Daoy (cell line): ENCODE measurements around the gene CT45A5. TPM values are rescaled to one million over a fixed set of nuclear protein-coding genes. Genes with fewer than 3 reads are reported as not detected.
"Not testable (repeated sequence)": the region's sequence is repeated elsewhere in the genome, so short reads cannot be mapped to it uniquely, and the experiment has no call there.

Source experiments
- DNase-seq: peaks from one replicate; pipeline ENCODE4 v3.0.0-alpha.2; 2015; ENCODE audit warnings: low read depth
- total RNA-seq: library from RNA; depleted of rRNA; stranded (reverse); fragments of >200 nt; shearing (Covaris generic); gene quantifications from 2 replicates; pipeline ENCODE4 v1.2.3, GENCODE V29; 2014; rRNA removed

The CT45A5 gene
- total RNA-seq = 10.4 and 11.1 TPM in 2 replicates

GRCh38 chrX:135785403-135785802, at the start of gene CT45A5:
TSS of gene CT45A5 (minus strand) at chrX:135785503. CDS start at chrX:135781729, 3,774 bp downstream.
- DNase-seq = not testable (repeated sequence)

GRCh38 chrX:135819912-135820311, 34.6 kb upstream of the CT45A5 start, which contains the start of gene CT45A2:
TSS of gene CT45A2 (minus strand) at chrX:135820012. CDS start at chrX:135816265, 3,747 bp downstream.
- DNase-seq = not testable (repeated sequence)

GRCh38 chrX:135802687-135803086, 17.4 kb upstream of the CT45A5 start, which contains the start of gene CT45A6:
TSS of gene CT45A6 (minus strand) at chrX:135802787. CDS start at chrX:135798993, 3,794 bp downstream.
- DNase-seq = not testable (repeated sequence)

GRCh38 chrX:135768091-135768490, 17.2 kb downstream of the CT45A5 start, which contains the start of gene CT45A3:
TSS of gene CT45A3 (minus strand) at chrX:135768191. CDS start at chrX:135764444, 3,747 bp downstream.
- DNase-seq = not testable (repeated sequence)

GRCh38 chrX:135744739-135745138, 40.6 kb downstream of the CT45A5 start:
- DNase-seq = not testable (repeated sequence)

GRCh38 chrX:135741192-135741715, 44.0 kb downstream of the CT45A5 start:
- no peak for DNase-seq

- DNase-seq = peak; percentile 67
Measured at GRCh38 chrX:135740681-135741149, 44.6 kb downstream of the CT45A5 start.

GRCh38 chrX:135737366-135738071, 47.8 kb downstream of the CT45A5 start:
- DNase-seq = peak; percentile 1

GRCh38 chrX:135734666-135735065, 50.6 kb downstream of the CT45A5 start:
- not testable (repeated sequence) for DNase-seq

Other genes starting within 250 kb of the CT45A5 start
- gene CT45A1, start 71.9 kb downstream of the CT45A5 start, total RNA-seq = 34.0 and 45.7 TPM in 2 replicates
- gene CT45A3, start 17.3 kb downstream of the CT45A5 start, total RNA-seq = 27.2 and 28.3 TPM in 2 replicates
- 25.1 and 32.5 TPM in 2 replicates for gene CT45A6, start 17.3 kb upstream of the CT45A5 start, total RNA-seq
- gene CT45A2, start 34.5 kb upstream of the CT45A5 start, total RNA-seq = 0.12 and 0.69 TPM in 2 replicates
- gene CT45A7, start 51.8 kb upstream of the CT45A5 start, total RNA-seq = not detected in 2 replicates
- 0.12 and 0.69 TPM in 2 replicates for gene CT45A8, start 69.0 kb upstream of the CT45A5 start, total RNA-seq
- not detected in 2 replicates for gene CT45A9, start 86.3 kb upstream of the CT45A5 start, total RNA-seq
- 0.51 and 1.8 TPM in 2 replicates for gene CT45A10, start 107.9 kb upstream of the CT45A5 start, total RNA-seq
- not detected in 2 replicates for gene SAGE1, start 108.2 kb upstream of the CT45A5 start, total RNA-seq
- gene MMGT1, start 188.5 kb upstream of the CT45A5 start, total RNA-seq = 23.1 and 24.0 TPM in 2 replicates
- 13.6 and 13.7 TPM in 2 replicates for gene SLC9A6, start 199.9 kb upstream of the CT45A5 start, total RNA-seq